HG03565 (cell line): ENCODE data around the gene PRKN.
A peak's percentile ranks its signal among the peaks of the same experiment; 100 is the strongest.

Source experiments
- ATAC-seq: cut with Tn5 transposase; IDR thresholded peaks from one replicate; pipeline ENCODE4 v1.9.1; 2021; ENCODE audit warnings: mild to moderate bottlenecking, moderate library complexity; ENCODE audit not compliant: unreplicated experiment

PRKN gene

DNA sequence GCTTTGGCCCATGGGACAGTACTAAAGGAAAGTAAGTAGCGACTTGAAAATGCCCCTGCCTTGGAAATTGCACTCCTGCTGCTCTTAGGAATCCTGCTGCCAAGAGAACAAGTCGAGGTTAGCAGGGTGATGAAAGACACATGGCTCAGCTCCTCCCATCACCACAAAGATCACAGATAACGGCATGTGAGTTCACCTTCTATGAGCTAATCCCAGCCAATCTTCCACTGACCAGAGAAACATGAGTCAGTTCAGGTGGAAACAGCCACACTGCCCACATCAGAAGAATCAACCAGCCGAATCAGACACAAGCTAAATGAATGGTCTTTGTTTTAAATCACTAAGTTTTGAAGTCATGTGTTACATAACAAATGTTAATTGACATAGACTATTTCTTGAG is 106.3 kb downstream of the PRKN start:
- peak; percentile 79 for ATAC-seq

DNA sequence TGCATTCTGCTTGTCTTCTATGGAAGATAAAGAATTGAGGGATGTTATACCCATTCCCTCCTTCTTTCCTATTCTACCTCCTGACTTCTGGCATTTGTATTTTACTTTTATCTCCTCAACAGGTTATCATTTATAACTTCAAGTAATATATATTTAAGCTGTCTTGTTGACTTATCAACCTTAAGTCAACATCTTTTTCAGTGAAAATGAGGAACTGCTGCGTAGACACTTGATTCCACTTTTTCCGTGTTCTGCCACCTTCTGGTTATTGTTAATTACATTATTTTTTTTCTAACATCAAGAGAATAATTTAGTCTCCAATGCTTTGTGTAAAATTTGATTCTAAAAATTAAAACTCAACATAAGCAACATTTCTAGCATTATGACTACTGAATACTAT is 107.5 kb downstream of the PRKN start:
- no peak for ATAC-seq

DNA sequence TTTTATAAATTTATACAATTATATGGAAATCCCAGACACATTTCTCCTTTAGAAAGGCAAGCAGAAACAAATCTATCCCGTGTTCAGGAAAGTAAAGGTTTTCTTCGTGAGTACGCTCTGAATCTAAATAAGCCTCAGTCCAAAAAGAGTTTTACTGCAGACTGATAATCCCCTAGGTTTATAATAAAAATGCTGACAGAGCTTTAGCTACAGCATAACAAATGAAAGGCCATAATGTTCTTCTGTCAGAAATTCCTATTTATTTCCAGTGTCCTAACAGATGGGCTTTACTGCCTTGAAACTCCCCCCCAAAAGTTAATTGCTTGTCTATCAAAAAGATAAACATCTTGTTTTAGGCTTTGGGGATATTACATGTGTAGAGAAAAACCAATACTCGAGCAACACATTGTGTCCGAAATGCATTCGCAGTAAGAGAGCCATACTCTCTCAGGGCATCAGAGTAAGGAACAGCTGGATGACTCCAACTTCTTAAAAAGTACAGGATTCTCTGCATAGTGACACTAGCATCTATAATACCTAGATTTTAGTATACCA is 109.0 kb downstream of the PRKN start:
- ATAC-seq, result no peak

DNA sequence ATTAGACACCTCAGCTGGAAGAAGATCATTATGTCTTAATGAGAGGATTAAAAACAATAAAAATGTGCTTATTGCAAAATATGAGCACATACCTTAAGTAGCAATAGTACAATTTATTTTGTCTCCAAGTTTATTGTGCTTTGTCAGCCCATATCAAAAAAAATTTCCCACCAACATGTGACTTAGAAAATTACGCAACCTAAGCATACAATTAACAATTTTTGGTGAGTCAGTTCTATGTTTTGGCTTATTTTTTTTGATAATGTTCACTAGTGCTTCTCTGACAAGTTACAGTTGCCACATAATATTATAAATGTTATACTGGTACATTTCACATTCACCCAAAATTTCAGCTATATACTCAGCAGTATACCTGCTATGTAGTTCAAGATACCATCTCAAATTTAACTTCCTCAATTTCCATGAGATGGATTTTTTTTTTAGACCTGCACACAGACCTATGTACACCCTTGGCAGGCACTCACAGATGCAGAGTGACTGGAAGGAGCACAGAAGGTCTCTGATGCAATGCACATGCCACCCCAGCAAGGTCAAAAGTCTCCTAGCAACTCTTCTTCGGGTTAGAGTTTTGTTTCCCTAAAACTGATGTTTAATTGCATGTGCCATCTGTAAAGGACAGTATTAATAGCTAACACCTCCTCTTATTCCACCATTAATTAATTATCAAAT is 112.4 kb downstream of the PRKN start:
- ATAC-seq, result no peak

DNA sequence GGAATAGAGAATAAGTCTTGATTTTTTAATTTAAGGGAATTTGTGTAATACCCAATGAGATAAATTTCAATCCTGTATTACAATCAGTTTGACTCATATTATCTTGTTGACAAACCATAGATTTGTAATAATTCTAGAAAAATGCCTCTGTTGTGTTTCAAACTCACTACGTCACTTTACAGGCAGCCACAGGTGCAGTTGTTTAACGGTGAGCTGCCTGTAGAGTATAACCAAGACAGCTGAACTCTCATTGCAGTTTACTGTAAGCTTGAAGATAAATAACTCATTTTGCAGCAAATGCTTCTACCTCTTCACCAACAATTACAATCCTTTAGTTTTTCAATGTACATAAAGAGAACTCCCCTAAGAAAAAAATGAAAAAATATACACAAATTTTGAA is 114.3 kb downstream of the PRKN start:
- no peak for ATAC-seq

DNA sequence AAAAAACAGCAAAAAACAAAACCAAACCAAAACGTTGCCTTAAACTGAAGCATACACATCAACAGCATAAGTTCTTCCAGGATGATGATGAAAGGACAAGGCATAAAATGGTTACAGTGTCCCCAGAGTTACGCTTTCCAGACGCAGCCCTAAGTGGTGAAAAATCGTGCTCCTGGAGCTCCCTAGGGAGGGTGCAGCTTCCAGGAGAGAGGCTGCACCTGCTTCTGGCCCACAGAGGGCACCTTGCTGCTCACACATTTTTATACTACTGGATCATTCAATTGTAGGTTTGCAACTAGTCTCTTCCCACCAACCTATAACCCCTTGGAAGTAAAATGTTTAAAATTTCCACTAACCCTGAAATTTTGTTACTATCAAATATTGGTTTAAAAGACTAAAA is 115.0 kb downstream of the PRKN start:
- ATAC-seq, result no peak

DNA sequence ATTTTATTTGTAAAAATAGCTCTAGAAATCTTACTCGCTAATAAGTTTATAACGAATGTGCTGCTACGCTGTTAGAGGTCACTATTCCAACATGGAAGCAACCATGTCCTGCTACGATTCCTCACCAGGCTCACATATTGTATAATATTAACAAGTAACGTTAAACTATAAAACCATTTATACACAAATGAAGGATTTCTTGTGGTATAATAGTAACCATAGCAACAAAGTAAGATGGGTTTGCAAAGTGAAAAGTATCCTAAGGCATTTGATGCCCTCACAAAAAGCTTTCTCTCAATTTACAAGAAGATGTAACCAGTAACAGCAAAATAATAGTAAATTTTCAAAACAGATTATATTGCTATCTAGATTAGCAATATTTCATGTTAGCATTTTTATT is 117.2 kb downstream of the PRKN start:
- ATAC-seq, result no peak

DNA sequence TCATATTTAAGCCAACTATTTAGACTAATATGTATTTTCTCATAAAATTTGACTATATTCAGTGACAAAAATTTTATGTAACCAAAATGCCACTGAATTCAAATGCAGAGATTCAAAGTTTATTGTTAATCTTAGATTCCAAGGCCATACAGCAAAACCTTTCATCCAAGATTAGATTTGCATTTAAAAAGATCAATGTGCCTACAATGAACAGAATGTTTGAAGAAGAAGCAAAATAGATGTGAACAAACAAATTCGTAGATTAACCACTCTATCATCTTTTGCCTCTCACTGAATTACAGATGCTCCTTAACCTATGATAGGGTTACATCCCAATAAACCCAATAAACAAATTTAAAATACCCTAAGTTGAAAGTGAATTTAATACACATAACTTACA is 121.7 kb downstream of the PRKN start:
- ATAC-seq, result no peak

DNA sequence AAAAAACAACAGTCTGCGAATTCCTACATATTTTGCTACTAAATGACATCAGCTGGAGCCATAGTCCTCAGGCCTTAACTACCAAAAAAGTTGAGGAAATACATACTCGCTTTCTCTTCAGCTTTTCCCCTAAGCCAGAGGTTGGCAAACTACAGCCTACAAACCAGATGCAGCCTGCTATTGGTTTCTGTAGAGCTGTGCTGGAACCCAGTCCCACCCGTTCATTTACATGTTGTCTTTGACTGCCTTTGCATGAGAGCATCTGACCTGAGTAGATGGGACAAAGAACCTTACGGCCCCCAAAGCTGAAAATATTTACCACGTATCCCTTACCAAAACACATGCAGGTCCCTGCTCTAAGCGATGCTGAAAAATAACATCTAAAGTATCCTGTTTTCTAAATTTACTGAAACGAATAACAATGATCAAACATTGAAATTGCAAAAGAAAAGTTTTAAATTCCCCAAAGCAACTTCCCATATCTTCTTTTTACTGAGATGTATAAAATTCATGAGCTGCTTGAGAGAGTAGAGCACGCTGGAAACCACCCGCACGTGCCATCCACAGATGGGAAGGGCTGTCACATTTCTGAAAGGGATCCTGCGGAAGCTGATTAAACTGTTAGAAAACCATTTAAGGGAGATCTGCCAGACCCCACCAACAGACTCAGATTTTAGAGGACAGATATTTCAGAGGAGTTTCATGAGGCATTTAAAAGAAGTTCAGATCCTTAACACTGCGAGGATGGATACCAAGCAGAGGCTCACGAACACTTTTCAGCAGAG is 124.1 kb downstream of the PRKN start:
- ATAC-seq, result no peak

DNA sequence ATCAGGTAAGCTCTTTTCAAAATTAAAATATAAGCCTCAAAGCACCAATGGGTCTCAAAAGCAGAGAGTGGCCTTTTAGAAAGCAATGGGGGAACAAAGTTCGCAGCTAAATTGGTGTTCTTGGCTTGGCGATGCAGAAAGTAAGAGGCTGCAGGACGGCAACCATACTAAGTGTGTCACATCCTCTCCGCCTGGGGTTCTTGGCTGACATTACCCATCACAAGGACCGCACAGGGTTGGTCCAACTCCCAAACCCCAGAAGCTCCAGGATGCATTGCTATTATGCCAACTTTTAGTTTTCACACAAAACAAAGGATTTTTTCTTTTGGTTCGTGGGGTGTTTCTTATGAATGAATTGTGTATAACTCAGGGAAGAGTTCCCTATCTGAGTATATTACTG is 124.8 kb downstream of the PRKN start:
- ATAC-seq, result no peak

DNA sequence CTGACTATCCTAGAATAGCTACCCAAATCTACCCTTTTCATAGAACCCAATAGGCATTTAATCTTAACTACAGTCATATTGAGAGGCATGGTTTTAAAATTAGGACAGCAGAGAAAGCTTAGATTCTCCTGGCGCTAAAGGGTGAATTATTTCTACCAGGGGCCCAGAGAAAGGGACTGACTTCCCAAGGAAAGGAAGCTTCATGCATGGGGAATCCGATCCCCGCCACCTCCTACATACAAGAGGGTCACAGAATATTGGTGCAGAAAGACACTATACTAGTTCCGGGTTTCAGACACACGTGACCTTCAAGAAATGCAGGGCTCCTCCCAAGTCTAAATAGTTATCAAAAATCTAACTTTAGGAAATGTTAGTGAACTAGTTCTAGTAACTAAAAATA is 130.9 kb downstream of the PRKN start:
- ATAC-seq, result no peak

DNA sequence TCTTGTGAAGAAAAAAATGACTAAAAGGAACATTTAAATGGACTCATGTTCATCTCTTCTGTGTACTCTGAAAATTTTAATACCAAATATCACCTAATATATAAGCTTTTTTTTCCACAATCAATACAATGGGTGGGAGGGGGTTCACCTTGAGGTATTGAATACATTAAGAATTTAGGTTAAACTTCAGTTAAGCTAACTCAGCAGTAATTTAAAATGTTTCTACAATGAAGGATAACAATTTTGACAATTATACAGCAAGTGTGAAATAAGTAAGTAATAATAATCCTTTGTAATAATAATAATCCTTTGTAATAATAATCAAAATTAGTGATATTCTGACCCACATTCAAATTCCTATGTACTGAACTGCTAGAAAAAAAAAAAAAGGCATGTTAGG is 136.0 kb downstream of the PRKN start:
- no peak for ATAC-seq

DNA sequence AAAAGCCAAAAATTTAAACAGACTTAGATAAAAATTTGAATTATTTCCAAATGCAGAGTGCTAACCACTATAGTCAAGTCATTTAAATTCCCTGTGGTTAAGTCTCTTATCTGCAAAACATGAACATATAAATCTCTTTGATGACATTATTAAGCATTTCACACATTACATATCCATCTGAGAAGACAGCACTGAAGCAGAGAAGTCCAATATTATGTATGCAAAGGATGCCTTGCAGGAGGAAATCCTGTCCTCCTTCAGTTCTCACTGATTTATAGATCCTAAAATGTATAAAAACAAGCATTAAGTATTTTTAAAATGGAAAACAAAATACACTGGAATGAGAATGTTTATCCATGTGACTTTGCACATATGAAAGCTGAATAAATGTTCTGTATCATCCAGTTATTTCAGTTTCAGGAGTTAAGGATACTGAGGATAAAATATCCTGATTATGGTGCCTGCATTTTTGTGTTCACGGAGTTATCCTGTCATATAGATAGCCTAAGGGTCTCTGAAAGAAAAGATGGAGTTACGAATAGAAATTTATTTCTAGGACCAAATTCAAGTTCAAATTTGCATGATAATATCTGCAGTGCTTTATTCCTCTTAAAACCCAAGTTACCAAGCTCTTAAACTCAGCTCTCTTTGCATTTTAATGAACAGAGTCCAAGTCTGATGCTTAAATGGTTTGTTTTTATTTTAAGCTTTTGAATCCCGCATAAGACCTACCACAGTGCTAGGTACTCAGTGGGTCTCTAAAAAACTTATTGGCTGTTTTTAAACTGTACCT is 145.4 kb downstream of the PRKN start:
- no peak for ATAC-seq

DNA sequence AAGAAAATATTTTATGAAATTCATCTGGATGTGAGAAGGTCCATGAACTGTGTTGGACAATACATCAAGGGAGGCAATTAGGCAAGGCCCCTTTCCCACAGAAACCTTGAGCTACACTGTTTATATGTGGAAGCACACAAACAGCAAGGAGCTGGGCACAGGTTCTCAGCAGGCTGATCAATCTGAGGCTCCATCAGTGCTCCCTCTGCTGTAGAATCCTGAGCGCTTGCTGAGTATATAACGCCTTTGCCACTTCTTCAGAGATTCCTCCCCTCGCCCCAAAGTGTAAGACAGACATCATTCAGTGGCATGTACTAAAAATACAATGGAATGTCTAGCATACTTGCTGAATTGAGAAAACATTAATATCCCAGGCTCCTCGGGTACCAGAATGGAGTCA is 146.9 kb downstream of the PRKN start:
- ATAC-seq, result no peak

DNA sequence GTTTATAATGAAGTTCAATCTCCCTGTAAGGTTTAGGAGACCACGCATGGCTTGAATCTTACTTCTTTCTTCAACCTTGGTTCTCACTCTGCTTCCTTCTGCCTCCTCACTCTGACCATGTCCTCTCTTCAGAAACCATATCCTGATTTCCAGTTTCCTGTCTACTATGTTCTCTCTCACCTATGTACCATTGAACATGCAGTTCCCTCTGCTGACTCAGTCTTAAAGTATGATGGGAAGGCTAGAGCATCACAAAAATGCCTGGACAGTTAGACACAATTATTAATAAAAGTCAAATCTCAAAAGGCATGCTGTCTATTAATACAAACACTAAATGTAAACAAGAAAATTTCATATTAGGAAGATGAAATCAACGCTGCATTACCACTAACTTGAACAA is 151.6 kb downstream of the PRKN start:
- ATAC-seq, result no peak

DNA sequence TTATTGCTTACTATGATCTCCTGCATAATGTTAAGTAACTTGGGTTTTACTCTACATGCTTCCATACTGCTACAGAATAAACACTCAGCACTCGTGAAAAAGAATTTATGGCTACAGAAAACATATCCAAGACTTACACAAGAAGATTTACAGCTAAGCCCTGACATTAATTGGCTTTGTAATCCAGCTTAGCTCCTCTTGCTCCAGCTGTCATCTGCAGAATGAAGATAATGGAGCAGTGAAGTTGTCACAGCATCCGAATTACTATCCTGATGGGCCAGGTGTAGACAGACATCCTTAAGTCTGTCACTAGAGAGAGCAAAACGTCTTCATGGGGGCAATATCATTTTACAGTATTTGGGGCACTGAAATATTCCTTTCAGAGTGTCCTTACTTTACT is 155.3 kb downstream of the PRKN start:
- no peak for ATAC-seq

DNA sequence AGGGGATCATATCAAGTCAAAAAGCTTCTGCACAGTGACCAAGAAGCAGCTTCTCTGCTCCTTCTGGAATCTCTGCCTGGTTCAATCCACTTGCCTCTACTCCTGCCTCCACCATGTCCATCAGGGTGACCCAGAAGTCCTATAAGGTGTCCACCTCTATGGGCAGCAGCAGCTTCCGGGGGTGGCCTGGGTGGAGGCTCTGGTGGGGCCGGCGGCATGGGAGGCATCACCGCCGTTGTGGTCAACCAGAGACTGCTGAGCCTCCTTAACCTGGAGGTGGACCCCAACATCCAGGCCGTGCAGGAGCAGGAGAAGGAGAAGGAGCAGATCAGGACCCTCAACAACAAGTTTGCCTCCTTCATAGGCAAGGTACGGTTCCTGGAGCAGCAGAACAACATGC is 159.3 kb downstream of the PRKN start:
- no peak for ATAC-seq

DNA sequence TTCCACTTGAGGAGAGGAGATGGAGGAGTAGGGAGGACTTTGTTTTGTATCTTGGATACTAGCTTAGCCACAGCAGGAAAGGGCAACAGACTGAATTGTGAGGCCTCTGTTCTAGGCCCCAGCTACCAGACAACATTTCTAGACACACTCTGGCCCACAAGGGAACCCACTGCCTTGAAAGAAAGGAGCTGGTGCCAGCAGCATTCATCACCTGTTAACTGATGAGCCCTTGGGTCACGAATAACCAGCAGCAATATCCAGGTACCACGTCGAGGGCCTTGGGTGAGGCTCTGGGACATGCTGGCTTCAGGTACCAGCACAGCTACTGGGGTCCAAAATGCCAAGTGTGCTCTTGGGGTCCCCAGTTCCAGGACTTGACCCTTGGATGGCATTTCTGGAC is 165.5 kb downstream of the PRKN start:
- ATAC-seq, result no peak

DNA sequence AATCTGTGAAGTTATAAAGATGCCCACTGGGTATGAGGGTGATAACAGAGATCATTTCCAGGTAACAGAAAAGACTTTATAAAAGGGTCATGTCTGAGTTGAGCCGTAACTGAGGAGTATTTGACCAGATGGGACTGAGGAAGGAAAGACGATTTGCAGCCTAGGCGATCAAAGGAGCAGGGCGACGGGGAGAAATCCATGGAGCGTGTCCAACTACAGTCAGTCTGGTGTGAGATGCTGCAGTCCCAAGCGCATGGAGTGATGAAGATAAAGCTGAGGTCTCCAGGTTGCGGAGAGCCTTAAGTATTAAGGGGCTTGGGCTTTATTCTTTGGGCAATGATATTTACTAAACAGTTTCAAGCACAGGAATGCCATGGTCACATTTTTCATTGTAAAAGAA is 166.7 kb downstream of the PRKN start:
- ATAC-seq, result no peak

DNA sequence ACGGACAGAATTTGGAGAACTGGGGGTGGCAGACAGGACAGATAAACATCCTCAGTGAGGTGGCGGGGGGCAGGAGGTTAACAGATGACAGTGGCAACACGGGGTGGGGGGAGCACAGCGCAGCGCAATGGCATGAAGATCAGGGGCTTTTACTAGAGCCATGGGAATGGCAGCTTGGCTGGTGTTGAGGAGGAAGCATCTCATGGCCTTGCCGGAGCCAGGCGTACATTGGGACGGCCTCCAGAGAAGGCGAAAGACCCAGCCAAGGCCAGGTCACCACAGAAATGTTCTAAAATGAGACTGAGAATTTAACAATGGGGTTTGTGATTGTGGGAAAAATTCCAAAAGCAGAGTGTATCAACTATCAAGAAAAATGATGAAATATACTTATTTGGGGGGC is 173.0 kb downstream of the PRKN start:
- no peak for ATAC-seq

DNA sequence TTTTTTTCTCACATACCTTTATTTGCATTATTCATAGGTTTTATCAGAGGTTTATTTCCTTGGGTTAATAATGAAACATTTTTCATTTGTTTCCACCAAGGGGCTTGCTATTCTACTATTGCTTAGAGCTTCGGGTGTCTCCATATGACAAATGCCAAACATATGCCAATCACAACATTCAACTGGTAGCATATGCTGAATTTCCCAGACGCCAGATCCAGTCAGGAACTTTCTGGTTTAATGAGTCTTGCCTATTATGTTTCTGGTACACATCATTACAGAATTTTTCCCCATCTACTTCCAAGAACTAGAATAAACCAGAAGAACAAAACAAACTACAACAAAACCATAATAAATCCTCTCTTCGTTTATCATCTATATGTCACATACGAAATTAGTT is 180.7 kb downstream of the PRKN start:
- no peak for ATAC-seq

DNA sequence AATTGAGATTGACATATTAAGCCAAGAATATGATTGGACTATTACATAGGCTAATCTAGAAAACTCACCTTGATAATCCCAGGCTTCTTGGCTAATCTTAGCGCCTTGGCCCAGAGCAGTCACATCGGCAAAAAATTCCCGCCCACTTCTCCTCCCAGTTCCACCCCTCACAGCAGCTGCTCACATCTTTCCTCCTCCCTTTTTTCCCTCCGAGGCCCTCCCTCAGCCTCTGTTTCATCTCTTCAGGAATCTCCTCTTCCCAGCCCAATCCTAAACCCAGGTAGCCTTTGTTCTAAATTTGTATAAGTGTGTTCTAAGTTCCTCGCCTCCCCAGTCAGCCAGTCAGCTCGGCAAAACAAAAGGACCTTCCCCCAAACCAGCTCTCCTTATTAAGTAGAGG is 184.3 kb downstream of the PRKN start:
- ATAC-seq, result no peak
